HepG2 (cell line): Measurements from ENCODE around the gene EFNA2. TPM values are rescaled to one million over a fixed set of nuclear protein-coding genes. Genes with fewer than 3 reads are reported as not detected.
A peak's percentile ranks its signal among the peaks of the same experiment; 100 is the strongest.

ENCODE experiments used
- FIP1L1 ChIP-seq: fragments of 200-400 bp; formaldehyde crosslinking; IDR thresholded peaks from 2 replicates; pipeline ENCODE4 v1.6.1; 2018; ENCODE audit warnings: low read depth, mild to moderate bottlenecking, low read length, moderate library complexity, borderline replicate concordance; ENCODE audit not compliant: insufficient read depth
- FOXC1 ChIP-seq: sonication (generic); formaldehyde crosslinking; IDR thresholded peaks from 2 replicates; pipeline ENCODE4 v1.8.0; 2022; ENCODE audit warnings: mild to moderate bottlenecking, missing genetic modification reagents, borderline replicate concordance
- MED1 ChIP-seq: sonication (generic); formaldehyde crosslinking; IDR thresholded peaks from 2 replicates; pipeline ENCODE4 v1.4.0; 2020; ENCODE audit warnings: missing genetic modification reagents
- MXD3 ChIP-seq: IDR thresholded peaks from 2 replicates; pipeline ENCODE4 v1.6.1; 2016; ENCODE audit warnings: mild to moderate bottlenecking, missing biosample characterization, missing genetic modification reagents
- NR2F2 ChIP-seq: IDR thresholded peaks from 2 replicates; pipeline ENCODE4 v1.6.1; 2012; ENCODE audit warnings: low read depth, inconsistent platforms, borderline replicate concordance
- PCBP1 ChIP-seq: fragments of 200-400 bp; formaldehyde crosslinking; IDR thresholded peaks from 2 replicates; pipeline ENCODE4 v1.6.1; 2017; ENCODE audit warnings: mild to moderate bottlenecking, low read depth, low read length, borderline replicate concordance
- SPEN ChIP-seq: sonication (generic); formaldehyde crosslinking; IDR thresholded peaks from 2 replicates; pipeline ENCODE4 v1.5.1; 2020; ENCODE audit warnings: low read depth, mild to moderate bottlenecking, missing genetic modification reagents
- SRY ChIP-seq: sonication (generic); formaldehyde crosslinking; IDR thresholded peaks from 2 replicates; pipeline ENCODE4 v1.8.0; 2022; ENCODE audit warnings: mild to moderate bottlenecking, missing genetic modification reagents
- TCF7 ChIP-seq: sonication (generic); IDR thresholded peaks from 2 replicates; pipeline ENCODE4 v1.6.1; 2016; ENCODE audit warnings: antibody characterized with exemption, low read depth
- ZNF687 ChIP-seq: sonication (generic); formaldehyde crosslinking; IDR thresholded peaks from 2 replicates; pipeline ENCODE4 v1.5.1; 2020; ENCODE audit warnings: mild to moderate bottlenecking, missing genetic modification reagents, moderate library complexity
- polyA plus RNA-seq, 8 experiments: library from polyadenylated mRNA; depleted of rRNA in 3 of 8; stranded (reverse) in 7 of 8; unstranded in 1 of 8; fragments of >200 nt; fragmentation: Illumina TruSeq in 4 of 8; extraction: Trizol in 4 of 8; gene quantifications; 2 replicates each; pipeline versions ENCODE4 v1.2.1 to v1.2.3, GENCODE V29; 2011 to 2016; ENCODE audit warnings: low read depth in 4 of 8, missing spikeins in 1 of 8, mixed read lengths in 1 of 8; ENCODE audit not compliant: insufficient read depth in 1 of 8
- total RNA-seq, 5 experiments: library from RNA; depleted of rRNA; stranded (reverse); fragments of >200 nt; fragmentation: Illumina TruSeq; extraction: Trizol; gene quantifications; 2 replicates each; pipeline ENCODE4 v1.2.3, GENCODE V29; 2016; ENCODE audit warnings: low read depth in 1 of 5
- TF ChIP-seq, protein P1 (sequence below): sonication (generic); formaldehyde crosslinking; IDR thresholded peaks from 2 replicates; pipeline ENCODE4 v1.4.0; 2020; ENCODE audit warnings: missing genetic modification reagents

EFNA2 gene
- total and polyA plus RNA-seq, 2 of the 13 experiments (the other 11 are each of a cell fraction or from before 2014, with no cell fraction given): 6.0 to 9.9 TPM

DNA sequence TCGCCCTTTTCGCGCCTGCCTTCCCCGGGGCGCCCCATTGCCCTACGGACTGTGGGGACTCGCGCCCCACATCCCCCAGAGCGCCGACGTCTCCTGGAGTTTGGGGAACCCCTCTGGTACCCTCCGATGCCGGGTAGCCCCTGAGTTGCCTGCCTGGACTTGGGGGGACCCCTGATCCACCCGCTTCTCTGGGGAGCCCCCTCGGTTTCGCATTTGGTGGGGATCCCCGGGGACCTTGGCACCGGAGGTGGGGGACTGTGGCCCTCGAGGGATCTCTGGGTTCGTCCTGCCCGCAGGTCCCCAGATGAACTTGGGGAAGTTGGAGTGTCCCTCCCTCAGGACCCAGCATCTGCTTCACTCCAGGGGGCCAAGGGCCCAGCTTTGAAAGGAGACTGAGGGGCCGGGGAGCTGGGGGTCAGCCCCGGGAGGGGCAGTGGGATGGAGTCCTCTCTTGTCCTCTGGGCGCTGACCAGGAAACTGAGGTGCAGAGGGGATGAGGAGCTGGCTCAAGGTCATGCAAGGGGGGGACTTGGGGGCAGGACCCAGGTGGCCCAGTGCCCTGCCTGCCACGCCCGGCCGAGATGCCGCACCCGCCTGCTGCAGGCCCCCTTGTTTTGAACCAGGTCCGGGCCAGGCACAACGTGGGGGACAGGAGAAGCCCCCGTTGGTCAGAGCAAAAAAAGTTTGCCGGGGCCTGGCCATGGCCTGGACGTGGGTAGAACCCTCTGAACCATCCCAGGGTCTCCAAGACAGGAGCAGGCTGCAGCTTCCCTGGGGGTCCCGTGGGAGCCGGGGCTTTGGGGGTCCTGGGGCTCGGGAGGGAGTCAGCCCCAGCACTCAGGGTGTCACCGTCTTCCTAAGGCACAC, 1.0 kb downstream of the EFNA2 start (continued):
- TF ChIP-seq PCBP1 (0 out of 2 replicates have a peak, but pooled peaks have one; percentile 17), MXD3 (CRISPR knock-in tag) (0 out of 2 replicates have a peak, but pooled peaks have one; percentile 23), ZNF687 (CRISPR knock-in tag) (peak; percentile 2; the same call in 1 of the 2 replicates), MED1 (CRISPR knock-in tag) (no peak), NR2F2 (no peak), TCF7 (no peak), FOXC1 (CRISPR knock-in tag) (peak; percentile 55; the same call in 1 of the 2 replicates), SRY (CRISPR knock-in tag) (0 out of 2 replicates have a peak, but pooled peaks have one; percentile 48), SPEN (CRISPR knock-in tag) (peak; percentile 12; the same call in 1 of the 2 replicates), FIP1L1 (no peak)
- TF ChIP-seq, protein P1, sequence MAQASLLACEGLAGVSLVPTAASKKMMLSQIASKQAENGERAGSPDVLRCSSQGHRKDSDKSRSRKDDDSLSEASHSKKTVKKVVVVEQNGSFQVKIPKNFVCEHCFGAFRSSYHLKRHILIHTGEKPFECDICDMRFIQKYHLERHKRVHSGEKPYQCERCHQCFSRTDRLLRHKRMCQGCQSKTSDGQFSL (CRISPR knock-in tag): 0 out of 2 replicates have a peak, but pooled peaks have one; percentile 44
